ENCODE measurements around the gene ANKRD11.

DNA sequence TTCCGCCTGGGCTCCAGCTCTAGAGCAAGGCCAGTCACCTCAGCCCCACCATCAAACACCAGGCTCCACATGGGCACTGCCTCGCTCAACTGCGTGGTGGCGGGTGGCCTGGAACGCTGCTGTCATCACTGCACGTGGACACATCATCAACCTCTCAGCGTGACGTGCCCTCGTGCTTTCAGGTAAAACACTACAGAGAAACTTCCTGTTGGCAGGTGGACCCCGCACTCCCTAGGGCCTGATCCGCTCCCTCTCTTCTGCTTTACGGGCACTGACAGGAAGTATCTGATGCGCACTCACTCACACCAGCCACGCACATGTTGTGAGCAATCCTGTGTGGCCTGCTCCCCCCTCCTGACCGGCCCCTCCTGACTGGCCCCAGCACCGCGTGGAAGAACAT, 87.4 kb downstream of the ANKRD11 start:
- no peak for TF ChIP-seq EZH2 (optimal IDR thresholded peaks at IDR 0.05; ENCODE audit: low read depth, low read length)
- TF ChIP-seq, protein P1, sequence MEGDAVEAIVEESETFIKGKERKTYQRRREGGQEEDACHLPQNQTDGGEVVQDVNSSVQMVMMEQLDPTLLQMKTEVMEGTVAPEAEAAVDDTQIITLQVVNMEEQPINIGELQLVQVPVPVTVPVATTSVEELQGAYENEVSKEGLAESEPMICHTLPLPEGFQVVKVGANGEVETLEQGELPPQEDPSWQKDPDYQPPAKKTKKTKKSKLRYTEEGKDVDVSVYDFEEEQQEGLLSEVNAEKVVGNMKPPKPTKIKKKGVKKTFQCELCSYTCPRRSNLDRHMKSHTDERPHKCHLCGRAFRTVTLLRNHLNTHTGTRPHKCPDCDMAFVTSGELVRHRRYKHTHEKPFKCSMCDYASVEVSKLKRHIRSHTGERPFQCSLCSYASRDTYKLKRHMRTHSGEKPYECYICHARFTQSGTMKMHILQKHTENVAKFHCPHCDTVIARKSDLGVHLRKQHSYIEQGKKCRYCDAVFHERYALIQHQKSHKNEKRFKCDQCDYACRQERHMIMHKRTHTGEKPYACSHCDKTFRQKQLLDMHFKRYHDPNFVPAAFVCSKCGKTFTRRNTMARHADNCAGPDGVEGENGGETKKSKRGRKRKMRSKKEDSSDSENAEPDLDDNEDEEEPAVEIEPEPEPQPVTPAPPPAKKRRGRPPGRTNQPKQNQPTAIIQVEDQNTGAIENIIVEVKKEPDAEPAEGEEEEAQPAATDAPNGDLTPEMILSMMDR (IDR thresholded peaks at IDR 0.05; ENCODE audit: low read length), result no peak
- TF ChIP-seq EZH2phosphoT487 (IDR thresholded peaks at IDR 0.05; ENCODE audit: low read length), result no peak

Measured in MM.1S (cell line).